ENCODE data around the gene PRSS16.

GRCh38 chr6:27209659-27210269 lies 37.7 kb upstream of the PRSS16 start:
- TF ChIP-seq CTCF (IDR thresholded peaks at IDR 0.05) (no peak), POLR2A (IDR thresholded peaks at IDR 0.05) (no peak), EP300 (IDR thresholded peaks at IDR 0.05) (no peak)

Measured in sigmoid colon (tissue), 4 donors.